Activated B cell treated with CpG ODN at 0.5 μM for 24 hours (primary cell): ENCODE data around the gene PRKCH. TPM values are rescaled to one million over a fixed set of nuclear protein-coding genes. Genes with fewer than 3 reads are reported as not detected.
A peak's percentile ranks its signal among the peaks of the same experiment; 100 is the strongest.

ENCODE experiments used
- ATAC-seq: fragments of 200-7000 bp; cut with Tn5 transposase; one replicate; pipeline ENCODE4 v1.10.0; 2021; ENCODE audit warnings: low read depth, mild to moderate bottlenecking, moderate library complexity
- CTCF ChIA-PET: fragments of 350-600 bp; sonication (Branson Sonifier 250); formaldehyde crosslinking; loops from one replicate; lab custom pipeline; 2021; ENCODE audit warnings: antibody characterized with exemption; lab: Charles Lee
- POLR2A ChIA-PET: fragments of 350-600 bp; sonication (Branson Sonifier 250); formaldehyde crosslinking; loops from one replicate; lab custom pipeline; 2021; ENCODE audit warnings: antibody characterized with exemption; lab: Charles Lee
- DNase-seq: peaks from one replicate; pipeline ENCODE4 v3.0.0; 2022
- H3K27ac Mint-ChIP-seq: one replicate; pipeline ENCODE4 v1.8.0; 2020; ENCODE audit warnings: mixed read lengths
- H3K27me3 Mint-ChIP-seq: one replicate; pipeline ENCODE4 v1.8.0; 2021; ENCODE audit warnings: mixed read lengths
- H3K36me3 Mint-ChIP-seq: one replicate; pipeline ENCODE4 v1.8.0; 2021; ENCODE audit warnings: low read depth, mixed read lengths
- H3K4me1 Mint-ChIP-seq: one replicate; pipeline ENCODE4 v1.8.0; 2021; ENCODE audit warnings: mixed read lengths
- H3K4me3 Mint-ChIP-seq: one replicate; pipeline ENCODE4 v1.8.0; 2020; ENCODE audit warnings: mild to moderate bottlenecking, mixed read lengths
- H3K9me3 Mint-ChIP-seq: one replicate; pipeline ENCODE4 v1.8.0; 2020; ENCODE audit warnings: mixed read lengths
- intact Hi-C: fragments of 100-400 bp; cut with micrococcal nuclease; formaldehyde crosslinking; loops from one replicate; pipeline ENCODE4 v1.15.1; 2024
- total RNA-seq: library from RNA; stranded (reverse); gene quantifications from 2 replicates; pipeline ENCODE4 v1.2.3, GENCODE V29; 2022
- TF ChIP-seq, protein P1 (sequence below): fragments of 200-600 bp; IDR thresholded peaks from one replicate; pipeline ENCODE4 v1.8.0; 2022; ENCODE audit warnings: antibody characterized with exemption, mild to moderate bottlenecking

PRKCH gene
- total RNA-seq, result 4.6 and 4.7 TPM in 2 replicates

DNA sequence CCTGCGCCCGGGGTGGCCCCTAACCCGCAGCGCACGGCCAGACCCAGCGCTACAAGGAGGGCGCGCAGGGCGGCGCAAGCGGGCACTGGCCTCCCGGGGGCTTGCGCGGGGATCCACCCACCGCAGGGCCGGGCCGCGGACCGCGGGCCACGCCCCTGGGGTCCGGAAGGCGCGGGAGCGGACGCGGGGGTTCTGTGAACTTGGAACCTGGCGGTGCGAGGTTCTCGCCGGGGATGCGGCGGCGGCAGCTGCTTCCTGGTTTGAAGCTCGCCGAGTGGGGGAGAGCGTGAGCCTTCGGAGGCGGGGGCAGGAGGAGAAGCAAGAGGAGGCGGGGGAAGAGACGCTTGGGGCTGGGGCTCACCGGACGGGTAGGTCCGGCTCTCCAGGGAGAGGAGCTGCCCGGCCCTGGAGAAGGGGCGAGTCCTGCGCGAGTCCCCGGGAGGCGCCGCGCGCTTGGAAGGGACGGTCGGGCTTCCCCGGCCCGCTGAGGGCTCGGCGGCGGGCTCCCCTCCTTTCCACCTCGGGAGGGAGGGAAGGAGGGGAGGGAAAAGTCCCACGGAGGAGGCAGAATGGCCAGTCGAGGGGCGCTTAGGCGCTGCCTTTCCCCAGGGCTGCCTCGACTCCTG is at the start of gene PRKCH:
PRKCH (plus strand) TSS at position 195 of the 626 bp plus-strand sequence. CDS start 523 bp downstream, outside the sequence.
- peak; percentile 82 for ATAC-seq
- H3K36me3 Mint-ChIP-seq, result no peaks in the 10 kb centered on the region
- intact Hi-C loops, result loop anchor here (2.0 to 10.0 kb wide), 3 partner anchors 67 to 433 kb away; no protein-coding TSS in a partner anchor
- peak within 1 kb of the TSS; percentile 87 for H3K4me3 Mint-ChIP-seq
- peaks cover 6% of the 10 kb centered on the region for H3K27me3 Mint-ChIP-seq
- H3K9me3 Mint-ChIP-seq, result no peaks in the 10 kb centered on the region
- H3K4me1 Mint-ChIP-seq, result peaks cover 17% of the 10 kb centered on the region
- peak within 1 kb of the TSS; percentile 72 for H3K27ac Mint-ChIP-seq
- DNase-seq, result peak; percentile 42
- TF ChIP-seq, protein P1, sequence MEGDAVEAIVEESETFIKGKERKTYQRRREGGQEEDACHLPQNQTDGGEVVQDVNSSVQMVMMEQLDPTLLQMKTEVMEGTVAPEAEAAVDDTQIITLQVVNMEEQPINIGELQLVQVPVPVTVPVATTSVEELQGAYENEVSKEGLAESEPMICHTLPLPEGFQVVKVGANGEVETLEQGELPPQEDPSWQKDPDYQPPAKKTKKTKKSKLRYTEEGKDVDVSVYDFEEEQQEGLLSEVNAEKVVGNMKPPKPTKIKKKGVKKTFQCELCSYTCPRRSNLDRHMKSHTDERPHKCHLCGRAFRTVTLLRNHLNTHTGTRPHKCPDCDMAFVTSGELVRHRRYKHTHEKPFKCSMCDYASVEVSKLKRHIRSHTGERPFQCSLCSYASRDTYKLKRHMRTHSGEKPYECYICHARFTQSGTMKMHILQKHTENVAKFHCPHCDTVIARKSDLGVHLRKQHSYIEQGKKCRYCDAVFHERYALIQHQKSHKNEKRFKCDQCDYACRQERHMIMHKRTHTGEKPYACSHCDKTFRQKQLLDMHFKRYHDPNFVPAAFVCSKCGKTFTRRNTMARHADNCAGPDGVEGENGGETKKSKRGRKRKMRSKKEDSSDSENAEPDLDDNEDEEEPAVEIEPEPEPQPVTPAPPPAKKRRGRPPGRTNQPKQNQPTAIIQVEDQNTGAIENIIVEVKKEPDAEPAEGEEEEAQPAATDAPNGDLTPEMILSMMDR, result no peak
- ChIA-PET CTCF (no interaction called here), POLR2A (interaction anchor here (1.5 kb wide), 1 partner anchor 67 kb away, joined by 4 read pairs; no protein-coding TSS in a partner anchor)

DNA sequence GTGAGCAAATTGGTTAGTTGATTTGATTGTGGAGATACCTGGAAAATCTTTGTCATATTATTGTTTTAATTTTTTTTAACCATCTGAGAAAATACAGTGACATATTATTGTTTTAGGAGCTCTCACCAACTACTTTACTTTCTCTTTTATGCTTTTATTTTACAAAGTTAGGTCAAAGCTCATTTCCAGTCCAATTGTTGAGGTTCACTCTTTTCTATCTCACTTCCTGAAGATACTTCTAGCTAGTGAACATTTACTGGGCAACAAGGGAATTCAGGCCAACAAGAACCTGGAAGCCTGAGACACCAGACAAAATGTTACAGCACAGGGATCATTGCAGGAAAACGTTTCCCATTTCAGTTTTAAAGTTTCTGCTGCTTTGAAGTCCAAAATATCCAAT is 44.1 kb upstream of the PRKCH start:
- TF ChIP-seq, protein P1, result no peak
- no peaks in the 10 kb centered on the region for H3K9me3 Mint-ChIP-seq
- no peak overlapping the region for H3K27ac Mint-ChIP-seq
- H3K4me1 Mint-ChIP-seq, result peaks cover 13% of the 10 kb centered on the region
- no peak overlapping the region for H3K4me3 Mint-ChIP-seq
- ChIA-PET CTCF (no interaction called here), POLR2A (no interaction called here)
- no peaks in the 10 kb centered on the region for H3K36me3 Mint-ChIP-seq
- intact Hi-C loops, result no loop called here
- DNase-seq (no peak), ATAC-seq (no peak)
- H3K27me3 Mint-ChIP-seq, result peaks cover 42% of the 10 kb centered on the region

DNA sequence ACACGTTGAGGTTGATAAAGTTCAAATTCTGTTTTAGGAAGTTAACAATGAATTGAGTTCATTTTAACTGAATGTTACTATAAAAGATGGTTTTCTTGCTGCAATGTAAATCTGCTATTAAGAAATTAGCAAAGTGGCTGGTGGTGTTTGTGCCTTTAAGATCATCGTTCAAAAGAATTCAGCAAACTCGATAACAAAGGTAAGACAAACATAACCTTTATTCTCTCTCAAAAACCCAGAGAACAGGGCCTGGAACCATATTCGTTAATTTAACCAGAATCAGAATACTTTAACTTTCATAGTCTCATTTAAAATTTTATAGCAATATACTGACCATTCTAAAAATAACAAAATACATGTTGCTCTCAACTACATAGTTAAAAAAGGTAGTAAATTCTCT is 43.6 kb upstream of the PRKCH start:
- peaks cover 42% of the 10 kb centered on the region for H3K27me3 Mint-ChIP-seq
- TF ChIP-seq, protein P1, result no peak
- ATAC-seq, result no peak
- H3K9me3 Mint-ChIP-seq, result no peaks in the 10 kb centered on the region
- intact Hi-C loops, result no loop called here
- no peaks in the 10 kb centered on the region for H3K36me3 Mint-ChIP-seq
- peaks cover 13% of the 10 kb centered on the region for H3K4me1 Mint-ChIP-seq
- POLR2A ChIA-PET, result no interaction called here
- no peak overlapping the region for H3K27ac Mint-ChIP-seq
- CTCF ChIA-PET, result no interaction called here
- no peak overlapping the region for H3K4me3 Mint-ChIP-seq
- DNase-seq, result no peak

DNA sequence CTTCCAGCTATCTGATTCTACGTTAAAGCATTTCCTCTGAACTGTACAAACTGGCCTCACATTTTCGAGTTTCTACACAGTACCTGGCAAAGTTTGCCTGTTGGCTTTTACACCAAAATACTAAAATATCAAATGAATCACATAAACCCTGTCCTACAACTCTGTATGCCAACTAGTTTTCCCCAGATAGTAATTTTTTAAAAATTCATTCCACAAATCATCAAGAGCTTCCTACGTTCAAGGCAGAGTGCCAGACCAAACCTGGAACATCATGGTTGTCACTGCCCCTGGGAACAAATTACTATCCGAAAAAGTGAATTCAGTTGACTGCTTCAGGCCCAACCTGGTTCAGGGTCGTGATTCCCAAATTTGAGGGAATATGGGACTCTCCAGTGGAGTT is 42.3 kb upstream of the PRKCH start:
- H3K9me3 Mint-ChIP-seq, result no peaks in the 10 kb centered on the region
- no peak overlapping the region for H3K27ac Mint-ChIP-seq
- ChIA-PET POLR2A (no interaction called here), CTCF (no interaction called here)
- intact Hi-C loops, result no loop called here
- H3K36me3 Mint-ChIP-seq, result no peaks in the 10 kb centered on the region
- TF ChIP-seq, protein P1, result no peak
- ATAC-seq, result no peak
- DNase-seq, result no peak
- peaks cover 46% of the 10 kb centered on the region for H3K27me3 Mint-ChIP-seq
- H3K4me3 Mint-ChIP-seq, result no peak overlapping the region
- H3K4me1 Mint-ChIP-seq, result peaks cover 13% of the 10 kb centered on the region

DNA sequence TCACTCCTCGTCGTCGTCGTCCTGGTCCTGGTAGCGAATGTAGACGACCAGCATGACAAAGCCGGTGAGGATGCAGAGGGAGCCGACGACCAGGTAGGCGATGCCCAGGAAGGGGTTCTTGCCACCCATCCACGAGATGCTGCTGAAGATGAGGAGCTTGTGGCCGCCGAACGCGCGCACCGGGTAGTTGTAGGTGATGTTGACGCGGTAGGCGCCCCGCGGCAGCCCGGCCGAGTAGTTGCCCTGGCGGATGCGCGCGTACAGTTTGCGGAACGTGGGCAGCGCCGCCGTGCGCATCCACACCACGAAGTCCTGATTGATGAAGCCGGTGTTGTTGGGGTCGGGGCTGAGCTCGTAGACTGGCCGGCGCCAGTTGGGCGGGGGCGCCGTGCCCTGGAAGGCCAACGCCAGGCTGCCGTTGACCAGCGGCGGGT is 41.3 kb upstream of the PRKCH start:
- intact Hi-C loops, result no loop called here
- CTCF ChIA-PET, result no interaction called here
- Mint-ChIP-seq H3K9me3 (no peaks in the 10 kb centered on the region), H3K27me3 (peaks cover 46% of the 10 kb centered on the region), H3K36me3 (no peaks in the 10 kb centered on the region), H3K4me3 (peak overlapping the region; percentile 80), H3K4me1 (peaks cover 13% of the 10 kb centered on the region), H3K27ac (no peak overlapping the region)
- no peak for ATAC-seq
- no peak for DNase-seq
- TF ChIP-seq, protein P1, result no peak
- POLR2A ChIA-PET, result no interaction called here
